ENCODE measurements around the gene ADARB1.

The ADARB1 gene

DNA sequence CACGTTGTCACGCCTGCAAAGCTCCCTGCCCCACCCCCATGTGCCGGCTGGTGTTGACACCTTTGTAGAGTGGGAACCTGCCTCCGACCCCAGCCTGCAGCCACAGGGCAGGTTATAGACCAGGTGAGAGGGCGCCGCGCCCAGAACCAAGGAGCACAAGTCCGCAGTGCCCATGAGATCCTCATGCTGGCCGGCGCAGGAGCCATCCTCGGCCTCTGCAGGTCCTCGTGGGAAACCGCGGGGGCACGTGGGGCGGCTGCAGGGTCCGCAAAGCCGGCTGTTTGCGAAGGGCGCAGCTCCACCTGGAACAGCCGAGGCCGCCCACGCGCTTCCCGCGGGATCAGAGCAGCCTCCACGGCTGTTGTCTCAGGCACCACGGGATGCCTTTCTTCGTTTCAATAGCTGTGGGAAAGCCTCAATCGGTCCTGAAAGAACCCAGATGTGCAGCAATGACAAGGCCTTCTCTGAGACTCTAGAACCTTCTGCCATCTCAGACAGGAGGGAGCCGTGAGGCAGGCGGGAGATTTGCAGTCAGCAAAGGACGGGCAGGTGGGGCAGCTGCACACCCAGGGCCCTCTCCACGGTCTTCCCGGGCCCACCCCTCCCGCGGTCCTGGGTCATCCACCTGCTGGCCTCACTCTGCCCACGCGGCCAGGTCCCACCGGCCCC lies 183.4 kb downstream of the ADARB1 start:
- DNase-seq: no peak

DNA sequence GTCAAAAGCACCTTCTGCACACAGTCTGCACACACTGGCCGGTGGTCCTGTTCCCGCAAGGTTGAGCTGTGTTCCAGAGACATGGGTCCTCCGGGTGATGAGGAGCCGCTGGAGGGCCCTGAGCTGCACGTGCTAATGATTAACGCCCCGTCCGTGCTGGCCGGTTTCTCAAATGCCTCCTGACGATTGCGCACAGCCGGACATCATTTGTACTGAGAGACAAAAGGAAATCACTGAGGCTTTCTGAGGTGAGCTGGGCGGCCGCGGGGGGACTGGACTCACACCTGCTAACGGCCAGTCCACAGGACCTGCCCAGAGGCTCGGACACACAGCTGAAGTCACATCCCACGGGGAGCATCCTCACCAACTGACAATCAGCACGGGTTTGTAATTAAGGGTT lies 184.1 kb downstream of the ADARB1 start:
- no peak for DNase-seq

DNA sequence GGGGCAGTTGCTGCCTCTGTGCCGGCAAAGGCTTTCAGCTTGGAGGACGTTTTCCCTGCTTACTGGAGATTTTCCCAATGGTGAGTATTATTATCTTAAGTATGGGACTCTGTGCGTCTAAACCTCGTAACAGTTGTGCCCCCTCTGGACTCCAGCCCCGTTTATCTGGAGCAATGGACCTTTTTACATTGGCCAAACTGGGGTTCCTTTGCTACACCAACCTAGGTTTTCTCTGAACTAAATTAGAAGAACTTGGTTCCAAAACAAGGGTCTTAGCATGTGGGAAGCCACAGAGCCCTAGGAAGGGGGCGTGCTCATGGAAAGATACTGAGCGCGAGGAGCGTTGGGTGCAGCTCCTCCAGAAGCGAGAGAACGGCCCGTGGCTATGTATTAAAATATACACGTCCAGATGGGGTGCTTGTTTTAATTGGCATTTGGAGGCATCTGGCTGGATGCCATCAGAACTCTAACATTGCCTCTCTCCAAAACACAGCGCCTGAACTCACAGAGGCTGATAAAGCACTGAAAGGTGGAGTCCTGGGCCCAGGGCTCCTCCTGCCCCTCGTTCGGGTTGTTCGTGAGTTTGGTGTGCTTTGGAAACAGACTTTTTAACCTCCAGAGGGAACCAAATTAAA lies 184.9 kb downstream of the ADARB1 start:
- DNase-seq: no peak

DNA sequence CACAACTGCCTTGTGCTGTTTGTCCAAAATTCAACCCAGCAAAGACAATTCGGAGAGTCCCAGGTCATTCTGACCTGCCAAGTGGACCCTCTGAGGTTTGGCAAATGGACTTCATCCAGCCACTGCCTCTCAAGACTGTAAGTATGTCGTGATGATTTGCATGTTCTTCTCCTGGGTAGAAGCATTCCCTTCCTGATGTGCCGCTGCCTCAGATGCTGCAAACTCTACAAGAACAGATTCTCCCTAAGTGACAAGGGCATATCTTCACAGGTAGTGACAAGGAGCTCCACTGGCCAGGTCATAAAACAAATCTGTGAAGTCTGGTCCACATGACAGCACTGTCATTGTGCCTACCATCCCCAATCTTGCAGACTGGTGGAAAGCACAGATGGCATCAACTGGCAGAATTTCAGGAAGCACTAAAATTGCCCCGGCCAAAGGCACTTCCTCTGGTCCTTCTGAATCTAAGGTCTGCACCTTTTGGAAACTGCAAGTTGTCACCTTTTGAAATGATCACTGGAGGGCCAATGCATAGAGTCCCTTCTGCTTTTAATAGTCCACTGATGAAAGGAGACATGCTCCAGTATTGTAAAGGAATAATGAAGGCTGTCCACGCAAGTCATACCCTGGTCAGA lies 185.9 kb downstream of the ADARB1 start:
- no peak for DNase-seq

DNA sequence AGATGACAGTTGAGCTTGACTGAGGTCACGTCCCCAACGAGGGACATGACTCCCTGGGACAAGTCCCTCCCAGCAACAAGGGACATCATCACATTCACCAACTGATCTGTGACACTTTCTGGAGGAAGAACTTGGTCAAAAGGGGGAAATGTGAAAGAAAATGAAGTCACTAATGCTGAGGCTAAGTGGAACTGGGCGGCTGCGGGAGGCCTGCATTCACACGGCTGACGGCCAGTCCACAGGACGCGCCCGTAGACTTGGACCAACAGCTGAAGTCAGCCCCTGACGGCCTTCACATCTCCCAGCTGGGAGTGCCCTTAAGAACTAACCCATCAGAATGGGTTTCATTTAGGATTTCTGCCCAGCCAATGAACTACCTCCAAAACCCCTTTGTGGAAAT lies 186.7 kb downstream of the ADARB1 start:
- no peak for DNase-seq

DNA sequence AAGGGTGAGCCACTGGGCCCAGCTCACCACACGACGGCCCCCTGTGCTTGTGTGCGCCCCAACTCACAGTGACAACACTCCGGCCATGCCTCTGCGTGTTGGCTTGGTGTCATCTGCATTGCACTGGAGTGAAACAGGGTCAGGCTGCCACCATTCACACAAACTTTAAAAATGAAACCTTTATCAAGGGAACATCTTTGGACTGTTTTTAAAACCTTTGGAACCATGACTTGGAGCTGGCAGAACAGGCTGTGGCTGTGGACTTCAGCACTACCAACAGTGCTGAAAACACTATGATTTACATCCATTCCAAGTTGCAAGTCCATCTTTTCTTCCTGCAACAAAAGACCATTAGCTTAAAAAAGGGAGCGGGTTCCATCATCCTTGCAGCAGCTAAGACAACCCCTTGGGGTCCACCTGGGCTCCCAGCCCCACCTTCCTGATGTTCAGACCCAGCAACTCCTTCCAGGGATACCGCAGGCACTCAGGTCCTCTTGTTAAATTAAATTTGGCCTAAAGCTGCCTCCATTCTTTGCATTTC lies 187.7 kb downstream of the ADARB1 start:
- DNase-seq: no peak

DNA sequence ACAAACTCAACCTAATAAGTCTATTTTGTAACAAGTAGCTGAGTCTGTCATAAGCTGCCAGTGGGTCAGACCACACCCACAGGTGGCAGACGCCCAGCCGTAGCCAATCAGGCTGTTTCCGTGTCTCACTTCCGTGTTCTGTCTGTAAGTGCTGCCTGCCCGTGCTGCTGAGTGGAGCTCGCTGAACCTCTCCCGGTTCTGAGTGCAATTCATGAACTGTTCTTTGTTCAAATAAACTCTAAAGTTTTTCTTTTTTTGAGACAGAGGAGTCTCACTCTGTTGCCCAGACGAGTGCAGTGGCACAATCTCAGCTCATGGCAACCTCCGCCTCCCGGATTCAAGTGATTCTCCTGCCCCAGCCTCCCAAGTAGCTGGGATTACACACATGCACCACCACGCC lies 188.2 kb downstream of the ADARB1 start:
- DNase-seq: no peak

DNA sequence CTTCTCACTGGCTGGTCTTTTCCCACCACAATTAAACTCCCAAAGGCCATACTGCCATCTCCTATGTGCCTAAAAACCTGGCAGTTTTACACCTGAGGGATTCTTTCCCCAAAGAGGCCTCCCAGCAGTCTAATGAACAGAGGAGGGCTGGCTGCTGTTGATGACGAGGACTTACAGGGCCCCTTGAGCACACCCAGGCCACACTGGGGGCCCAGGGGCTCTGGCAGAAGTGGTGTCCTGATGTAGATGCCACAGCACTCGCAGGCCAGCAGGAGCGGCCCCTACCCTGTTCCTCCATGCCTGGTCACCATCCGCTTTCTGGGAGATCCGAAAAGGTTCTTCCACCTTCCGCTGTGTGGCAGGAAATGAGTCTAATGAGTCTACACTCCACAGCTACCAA lies 189.2 kb downstream of the ADARB1 start:
- DNase-seq: no peak

DNA sequence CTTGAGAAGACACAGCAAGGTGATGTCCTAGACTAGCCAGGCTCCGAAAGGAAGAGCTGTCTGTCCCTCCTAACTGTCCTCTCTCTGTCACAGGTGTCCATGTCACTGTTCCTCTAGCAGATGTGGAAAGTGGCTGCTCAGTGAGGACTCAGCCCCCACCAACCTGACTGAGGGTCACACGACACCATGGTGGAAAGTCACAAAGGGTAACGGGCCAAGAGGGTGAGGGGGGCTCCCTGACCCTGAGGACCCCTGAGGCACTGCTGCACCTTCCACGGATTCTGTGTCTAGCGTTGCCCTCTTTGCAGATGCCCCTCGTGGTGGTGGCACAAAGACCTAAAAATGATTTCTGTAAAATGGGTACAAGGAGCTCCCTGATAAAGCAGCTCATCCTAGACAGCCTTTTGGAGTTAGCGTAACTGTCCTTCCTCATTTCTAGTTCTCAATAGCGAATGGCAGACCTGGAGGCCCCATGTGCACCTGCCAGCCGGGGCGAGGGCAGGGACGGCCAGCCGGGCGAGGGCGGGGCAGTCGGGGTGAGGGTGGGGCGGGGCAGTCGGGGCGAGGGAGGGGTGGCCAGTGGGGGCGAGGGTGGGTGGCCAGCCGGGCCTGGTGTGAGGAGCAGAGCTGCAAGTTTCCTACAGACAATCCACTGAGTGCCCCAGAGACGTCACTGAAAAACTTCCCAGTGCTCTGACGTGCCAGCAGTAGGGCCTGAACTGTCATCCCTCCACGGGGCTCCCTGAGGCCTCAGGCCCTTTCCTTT lies 189.9 kb downstream of the ADARB1 start:
- no peak for DNase-seq

DNA sequence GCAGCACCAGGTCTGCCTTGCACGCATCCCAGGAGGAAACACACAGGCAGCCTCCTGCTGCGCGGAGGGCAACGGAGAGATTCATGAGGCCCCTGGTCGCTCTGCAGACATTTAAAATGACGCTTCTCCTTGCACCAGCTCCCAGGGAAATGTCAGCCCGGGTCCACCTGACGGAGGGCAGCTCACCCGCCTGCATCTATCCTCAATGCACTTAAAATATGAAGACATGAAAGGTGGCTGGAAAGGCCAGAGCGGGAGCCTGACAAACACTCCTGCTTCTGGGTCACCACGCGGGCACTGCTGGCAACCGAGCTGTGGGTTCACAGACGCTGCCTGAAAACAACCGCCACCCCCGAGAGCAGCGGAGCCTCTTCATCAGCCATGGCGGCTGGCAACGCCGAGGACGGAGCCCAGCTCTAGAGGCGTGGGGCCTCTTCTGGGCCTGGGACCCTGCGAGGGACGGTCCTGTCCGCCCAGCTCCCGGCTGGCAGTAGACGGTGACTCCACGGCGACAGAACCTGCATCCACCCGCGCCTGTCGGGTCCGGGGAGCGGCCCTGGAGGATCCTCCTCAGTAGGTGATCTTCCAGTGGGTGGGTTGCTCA lies 190.6 kb downstream of the ADARB1 start:
- no peak for DNase-seq

DNA sequence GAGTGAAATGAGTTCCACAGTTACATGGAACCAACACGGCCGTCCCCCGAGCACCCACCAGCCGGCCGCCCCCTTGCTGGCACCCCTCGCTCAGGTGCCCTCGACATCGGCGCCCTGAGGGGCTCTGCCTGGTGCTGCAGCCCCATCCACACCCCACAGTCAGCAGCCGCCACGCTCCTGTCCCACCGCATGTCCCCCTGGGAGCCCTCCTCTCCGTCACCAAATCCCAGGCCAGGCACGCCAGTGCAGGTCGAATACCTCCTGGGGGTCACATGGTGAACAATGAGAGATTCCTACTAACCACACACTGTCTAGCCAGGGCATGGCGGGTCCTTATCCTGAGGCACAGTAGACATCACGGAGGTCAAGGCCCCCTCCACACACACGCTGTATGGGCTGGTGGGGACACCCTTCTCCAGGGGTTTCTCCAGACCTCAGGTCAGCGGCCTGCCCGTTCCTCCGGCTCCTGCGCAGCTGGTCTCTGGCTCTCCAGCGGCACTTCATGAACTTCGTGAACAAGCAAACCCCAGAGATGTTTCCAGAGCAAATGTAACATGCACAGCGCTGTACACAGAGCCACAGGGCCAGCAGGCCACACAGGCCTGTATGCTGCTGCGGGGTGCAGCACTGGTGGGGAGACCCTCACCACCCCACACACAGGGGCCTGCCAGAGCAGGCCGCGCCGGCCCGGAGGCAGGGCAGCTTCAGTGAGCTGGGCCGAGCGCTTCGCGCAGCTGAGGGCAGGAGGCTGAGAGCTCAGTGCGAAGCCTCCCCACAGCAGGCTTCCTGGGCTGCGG lies 191.5 kb downstream of the ADARB1 start:
- no peak for DNase-seq

DNA sequence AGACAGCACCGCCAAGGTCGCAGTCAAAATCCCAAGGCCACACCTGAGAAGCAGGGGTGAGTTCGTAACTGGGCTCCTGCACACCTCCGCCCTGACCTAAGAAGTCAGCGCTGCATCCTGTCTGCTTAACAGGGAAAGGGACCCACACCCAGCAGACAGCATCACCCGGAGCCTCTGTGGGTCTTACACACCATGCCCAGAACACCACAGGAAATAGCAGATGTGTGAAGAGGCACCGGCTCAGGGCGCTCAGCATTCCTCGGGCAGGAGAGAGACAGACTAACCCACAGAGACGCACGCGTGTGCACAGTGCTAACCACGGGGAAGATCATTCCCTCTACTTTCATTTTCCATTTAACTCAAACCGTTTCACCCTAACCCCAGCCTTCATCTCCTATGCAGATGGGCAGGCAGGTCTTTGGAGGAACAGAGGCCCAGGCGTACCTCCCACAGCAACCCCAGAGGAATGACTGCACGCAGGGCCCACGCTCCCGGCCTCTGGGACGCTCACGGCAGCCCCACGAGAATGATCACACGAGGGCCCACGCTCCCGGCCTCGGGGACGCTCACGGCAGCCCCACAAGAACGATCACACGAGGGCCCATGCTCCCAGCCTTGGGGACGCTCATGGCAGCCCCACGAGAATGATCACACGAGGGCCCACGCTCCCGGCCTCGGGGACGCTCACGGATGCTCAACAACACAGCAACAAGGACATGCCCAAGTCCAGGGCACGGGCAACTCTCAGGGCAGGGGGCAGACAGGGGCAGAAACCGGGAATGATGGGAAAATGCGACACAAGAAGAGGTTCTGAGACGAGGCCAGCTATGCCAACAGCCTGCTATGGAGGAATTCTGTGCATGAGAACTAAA lies 192.4 kb downstream of the ADARB1 start:
- DNase-seq: no peak

DNA sequence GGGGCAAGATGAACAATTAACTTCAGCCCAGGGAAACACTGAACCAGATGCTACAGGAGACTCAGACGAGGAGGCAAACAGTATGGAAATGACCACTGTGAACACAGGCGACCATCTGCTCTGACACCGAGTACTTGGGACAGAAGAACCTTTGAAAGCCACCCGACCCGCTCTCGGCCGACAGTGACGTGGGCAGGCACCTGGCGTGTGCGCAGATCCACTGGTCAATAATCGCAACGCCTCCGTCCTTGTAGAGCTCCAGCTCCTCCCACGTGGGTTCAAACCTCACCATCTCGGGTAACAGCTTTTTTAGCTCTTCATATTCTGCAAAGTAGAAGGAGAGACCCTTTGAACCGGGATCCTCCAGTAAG lies 193.0 kb downstream of the ADARB1 start:
- no peak for DNase-seq

DNA sequence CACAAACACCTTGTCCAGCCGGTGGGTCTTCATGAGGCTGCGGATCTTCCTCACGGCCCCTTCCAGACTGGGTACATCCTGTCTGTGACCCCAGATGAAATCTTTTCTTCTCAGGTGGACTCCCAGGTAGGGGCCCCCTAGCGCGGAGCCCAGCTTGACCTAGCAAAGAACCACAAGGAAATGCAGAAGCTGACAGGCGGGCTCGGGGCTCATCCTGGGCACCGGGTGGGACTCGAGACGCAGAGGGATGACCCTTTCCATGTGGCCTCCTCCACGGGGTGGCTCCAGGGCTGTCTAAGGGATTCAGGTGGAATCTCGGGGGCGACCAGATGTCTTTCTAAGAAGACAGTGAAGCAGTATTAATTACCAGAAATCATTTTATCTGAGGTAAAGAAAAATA lies 195.5 kb downstream of the ADARB1 start:
- DNase-seq: no peak

DNA sequence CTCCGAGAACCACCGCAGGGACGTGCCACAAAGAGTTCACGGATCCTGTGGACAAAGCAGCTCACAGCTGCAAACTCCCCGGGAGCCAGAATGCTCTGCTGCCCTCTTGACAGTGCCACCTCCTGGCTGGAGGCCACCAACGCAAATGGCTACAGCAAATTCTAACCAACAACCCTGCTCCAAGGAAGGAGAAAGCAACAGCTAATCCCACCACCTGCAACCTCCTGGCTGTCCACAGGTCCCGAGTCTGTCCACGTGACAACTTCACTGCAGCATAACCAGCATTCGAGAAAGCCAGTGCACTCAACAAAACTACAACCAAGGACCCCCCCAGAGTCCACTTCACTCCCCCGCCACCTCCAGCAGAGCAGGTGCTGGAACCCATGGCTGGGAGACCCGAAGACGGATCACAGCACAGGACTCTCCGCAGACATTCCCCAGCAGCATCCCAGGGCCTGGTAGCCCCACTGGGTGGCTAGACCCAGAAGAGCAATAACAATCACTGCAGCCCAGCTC lies 196.0 kb downstream of the ADARB1 start:
- no peak for DNase-seq
